Peyer's patch (tissue), 4 donors: ENCODE measurements around the gene ROBO1. TPM values are rescaled to one million over a fixed set of nuclear protein-coding genes. Genes with fewer than 3 reads are reported as not detected.

Source experiments
- DNase-seq, 3 donors: peaks; one replicate each; pipeline ENCODE4 v3.0.0-alpha.2; 2017 to 2019
- H3K27ac ChIP-seq, 4 donors: fragments of 200-600 bp; sonication (generic); one replicate each; pipeline ENCODE4 v1.5.1; 2016 to 2019
- H3K27me3 ChIP-seq, 2 donors: fragments of 200-600 bp; sonication (generic); one replicate each; pipeline ENCODE4 v1.5.1; 2019
- H3K36me3 ChIP-seq, 3 donors: fragments of 200-600 bp; sonication (generic); one replicate each; pipeline ENCODE4 v1.5.1; 2016 to 2019
- H3K4me1 ChIP-seq, 4 donors: fragments of 200-600 bp; sonication (generic); one replicate each; pipeline ENCODE4 v1.5.1; 2016 to 2019
- H3K4me3 ChIP-seq, 4 donors: fragments of 200-600 bp; sonication (generic); 1 replicate in 3 of 4; 2 replicates in 1 of 4; pipeline ENCODE4 v1.5.1; 2016 to 2019; ENCODE audit warnings: mild to moderate bottlenecking in 1 of 4
- H3K9me3 ChIP-seq, 4 donors: fragments of 200-600 bp; sonication (generic); one replicate each; pipeline ENCODE4 v1.5.1; 2016 to 2019; ENCODE audit warnings: mild to moderate bottlenecking in 1 of 4
- CTCF ChIP-seq, 6 experiments: fragments of 450-650 bp in 4 of 6; fragments of 200-600 bp in 2 of 6; sonication (generic) in 1 of 6; IDR thresholded peaks; one replicate each; pipeline ENCODE4 v1.5.1; 2017 to 2019; ENCODE audit warnings: antibody characterized with exemption in 6 of 6, mild to moderate bottlenecking in 3 of 6, moderate library complexity in 1 of 6
- POLR2A ChIP-seq, 2 donors: fragments of 450-650 bp; IDR thresholded peaks; one replicate each; pipeline ENCODE4 v1.5.1; 2017; ENCODE audit warnings: antibody characterized with exemption in 2 of 2, mild to moderate bottlenecking in 2 of 2, moderate library complexity in 2 of 2
- total RNA-seq, 4 donors: library from RNA; depleted of rRNA; stranded (reverse); fragments of >200 nt; gene quantifications; one replicate each; pipeline ENCODE4 v1.1.0, GENCODE V29; 2016

The ROBO1 gene
- total RNA-seq, 4 donors from 2014 or later = 9.5 to 41.3 (median 24.2) TPM

GRCh38 chr3:79040091-79040490, 727.7 kb downstream of the ROBO1 start:
- TF ChIP-seq CTCF (IDR thresholded peaks at IDR 0.05) = no peak
- TF ChIP-seq POLR2A (IDR thresholded peaks at IDR 0.05) = no peak
- Histone ChIP-seq H3K27ac (no peak overlapping the region), H3K27me3 (no peaks in the 10 kb centered on the region), H3K4me1 (no peaks in the 10 kb centered on the region), H3K9me3 (no peaks in the 10 kb centered on the region), H3K36me3 (no peaks in the 10 kb centered on the region), H3K4me3 (no peak overlapping the region)
- DNase-seq = no peak

GRCh38 chr3:79039192-79039591, 728.6 kb downstream of the ROBO1 start:
- no peaks in the 10 kb centered on the region for H3K9me3 ChIP-seq
- H3K4me1 ChIP-seq = no peaks in the 10 kb centered on the region
- no peak overlapping the region for H3K4me3 ChIP-seq
- H3K27me3 ChIP-seq = no peaks in the 10 kb centered on the region
- DNase-seq = no peak
- H3K27ac ChIP-seq = no peak overlapping the region
- TF ChIP-seq POLR2A (IDR thresholded peaks at IDR 0.05) = no peak
- no peak for TF ChIP-seq CTCF (IDR thresholded peaks at IDR 0.05)
- no peaks in the 10 kb centered on the region for H3K36me3 ChIP-seq

GRCh38 chr3:79038636-79039035, 729.2 kb downstream of the ROBO1 start:
- H3K4me3 ChIP-seq = no peak overlapping the region
- TF ChIP-seq POLR2A (IDR thresholded peaks at IDR 0.05) = no peak
- no peak for TF ChIP-seq CTCF (IDR thresholded peaks at IDR 0.05)
- H3K27me3 ChIP-seq = no peaks in the 10 kb centered on the region
- H3K9me3 ChIP-seq = no peaks in the 10 kb centered on the region
- DNase-seq = no peak
- no peak overlapping the region for H3K27ac ChIP-seq
- no peaks in the 10 kb centered on the region for H3K4me1 ChIP-seq
- no peaks in the 10 kb centered on the region for H3K36me3 ChIP-seq

GRCh38 chr3:79038057-79038456, 729.7 kb downstream of the ROBO1 start:
- H3K27me3 ChIP-seq = no peaks in the 10 kb centered on the region
- no peak overlapping the region for H3K4me3 ChIP-seq
- H3K4me1 ChIP-seq = no peaks in the 10 kb centered on the region
- no peaks in the 10 kb centered on the region for H3K9me3 ChIP-seq
- H3K27ac ChIP-seq = no peak overlapping the region
- DNase-seq = no peak
- no peaks in the 10 kb centered on the region for H3K36me3 ChIP-seq
- TF ChIP-seq POLR2A (IDR thresholded peaks at IDR 0.05) (no peak), CTCF (IDR thresholded peaks at IDR 0.05) (no peak)

- Histone ChIP-seq H3K9me3 (no peaks in the 10 kb centered on the region), H3K27me3 (no peaks in the 10 kb centered on the region), H3K36me3 (no peaks in the 10 kb centered on the region), H3K4me1 (no peaks in the 10 kb centered on the region), H3K27ac (no peak overlapping the region), H3K4me3 (no peak overlapping the region)
- no peak for TF ChIP-seq POLR2A (IDR thresholded peaks at IDR 0.05)
- peak in 5 of 6 experiments; percentile 45 to 79 (median 71) for TF ChIP-seq CTCF (IDR thresholded peaks at IDR 0.05)
- no peak for DNase-seq
Measured at GRCh38 chr3:79032686-79033318, 735.0 kb downstream of the ROBO1 start.

- DNase-seq = no peak
- H3K9me3 ChIP-seq = no peaks in the 10 kb centered on the region
- H3K36me3 ChIP-seq = no peaks in the 10 kb centered on the region
- H3K27me3 ChIP-seq = no peaks in the 10 kb centered on the region
- H3K27ac ChIP-seq = no peak overlapping the region
- no peak overlapping the region for H3K4me3 ChIP-seq
- no peaks in the 10 kb centered on the region for H3K4me1 ChIP-seq
- no peak for TF ChIP-seq POLR2A (IDR thresholded peaks at IDR 0.05)
- no peak for TF ChIP-seq CTCF (IDR thresholded peaks at IDR 0.05)
Measured at GRCh38 chr3:79030157-79030556, 737.6 kb downstream of the ROBO1 start.
